Esophagus (tissue), 2 donors: ENCODE data around the gene GTPBP4. TPM values are rescaled to one million over a fixed set of nuclear protein-coding genes. Genes with fewer than 3 reads are reported as not detected.
A peak's percentile ranks its signal among the peaks of the same experiment; 100 is the strongest.

Experiments used
- H3K27ac ChIP-seq, 2 donors: one replicate each; pipeline ENCODE4 v1.5.1; 2013; ENCODE audit warnings: low read depth in 2 of 2, mild to moderate bottlenecking in 2 of 2, inconsistent platforms in 1 of 2, low read length in 1 of 2, moderate library complexity in 1 of 2
- H3K27me3 ChIP-seq, 2 donors: one replicate each; pipeline ENCODE4 v1.6.1; 2013; ENCODE audit warnings: low read length in 2 of 2, control low read depth in 1 of 2, mild to moderate bottlenecking in 1 of 2; ENCODE audit not compliant: insufficient read depth in 2 of 2, control insufficient read depth in 1 of 2
- H3K36me3 ChIP-seq, 2 donors: one replicate each; pipeline ENCODE4 v1.6.1; 2013; ENCODE audit warnings: low read length in 1 of 2; ENCODE audit not compliant: control insufficient read depth in 2 of 2, insufficient read depth in 2 of 2
- H3K4me1 ChIP-seq, 2 donors: one replicate each; pipeline ENCODE4 v1.6.1; 2013; ENCODE audit warnings: low read length in 1 of 2; ENCODE audit not compliant: control insufficient read depth in 2 of 2, insufficient read depth in 2 of 2
- H3K4me3 ChIP-seq, 2 donors: one replicate each; pipeline ENCODE4 v1.5.1; 2013; ENCODE audit warnings: low read length in 2 of 2, mild to moderate bottlenecking in 2 of 2, low read depth in 1 of 2, moderate library complexity in 1 of 2
- H3K9me3 ChIP-seq, 2 donors: one replicate each; pipeline ENCODE4 v1.6.1; 2013; ENCODE audit warnings: mild to moderate bottlenecking in 2 of 2, low read depth in 1 of 2, low read length in 1 of 2, moderate library complexity in 1 of 2; ENCODE audit not compliant: control insufficient read depth in 2 of 2, insufficient read depth in 1 of 2
- WGBS, 2 donors: extraction: QIAGEN DNeasy Blood & Tissue Kit; methylation state at CpG; one replicate each; pipeline ENCODE4 v1.1.7; 2013; 5-methylcytosine and 5-hydroxymethylcytosine counted together
- polyA plus RNA-seq, 2 donors: library from polyadenylated mRNA; stranded (reverse); fragments of 200-250 nt; gene quantifications; one replicate each; pipeline ENCODE4 v1.2.3, GENCODE V29; 2013
- donor health status: healthy with polysubstance abuse.
- donor health status: Bipolar disorder and iron deficiency.

Gene GTPBP4
- polyA plus RNA-seq, result 10 to 100 TPM in 1 of 2 donors, 1 to 10 TPM in 1; 9.8 to 29.4 TPM

DNA sequence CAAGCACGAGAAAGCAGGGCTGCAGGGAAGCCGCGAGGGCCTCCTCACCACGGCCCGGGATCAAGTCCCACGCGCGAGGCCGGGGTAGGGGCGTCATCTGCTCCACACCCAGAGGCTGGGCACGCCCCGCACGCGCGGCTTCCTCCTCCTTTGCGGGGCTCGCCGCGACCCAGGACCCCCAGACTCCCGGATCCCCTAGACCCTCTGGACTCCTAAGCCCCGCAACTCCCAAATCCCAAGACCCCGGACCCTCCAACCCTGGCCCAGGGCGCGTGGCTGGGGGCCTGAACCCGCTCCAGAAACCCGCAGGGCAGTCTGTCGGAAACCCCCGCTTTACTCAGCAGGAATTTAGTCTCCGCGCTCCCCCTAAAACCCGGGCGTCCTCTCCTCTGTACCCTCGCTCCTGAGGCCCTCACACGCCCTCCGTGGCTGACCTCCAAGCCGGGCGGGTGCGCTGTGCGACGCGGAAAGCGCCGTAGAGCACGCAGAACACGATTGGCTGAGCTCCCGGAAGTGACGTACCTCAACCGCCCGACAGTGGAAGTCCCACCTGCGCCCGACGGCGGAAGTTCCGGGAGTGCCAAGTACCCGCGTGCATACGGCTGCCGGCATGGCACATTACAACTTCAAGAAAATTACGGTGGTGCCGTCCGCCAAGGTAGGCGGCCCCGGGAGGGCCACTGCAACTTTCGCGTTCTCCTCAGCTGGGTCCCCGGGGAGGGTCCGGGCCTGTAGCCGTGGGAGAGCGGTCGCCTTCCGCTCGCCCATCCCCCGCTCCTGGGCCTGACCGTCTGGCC is at the start of gene GTPBP4:
Gene GTPBP4 (plus strand): TSS at position 565 of the 797 bp plus-strand sequence. CDS start 46 bp downstream, at position 611.
- no peaks in the 10 kb centered on the region for H3K9me3 ChIP-seq
- peaks cover 0 to 4% of the 10 kb centered on the region in 2 donors for H3K36me3 ChIP-seq
- 0% methylated on average over 67 to 74 of the region's 74 CpGs for WGBS, 2 donors
- H3K27me3 ChIP-seq, result no peaks in the 10 kb centered on the region
- peak within 1 kb of the TSS; percentile 90 to 97 for H3K27ac ChIP-seq
- H3K4me3 ChIP-seq, result peak within 1 kb of the TSS; percentile 88 to 92
- H3K4me1 ChIP-seq, result peaks cover 2 to 6% of the 10 kb centered on the region in 2 donors

DNA sequence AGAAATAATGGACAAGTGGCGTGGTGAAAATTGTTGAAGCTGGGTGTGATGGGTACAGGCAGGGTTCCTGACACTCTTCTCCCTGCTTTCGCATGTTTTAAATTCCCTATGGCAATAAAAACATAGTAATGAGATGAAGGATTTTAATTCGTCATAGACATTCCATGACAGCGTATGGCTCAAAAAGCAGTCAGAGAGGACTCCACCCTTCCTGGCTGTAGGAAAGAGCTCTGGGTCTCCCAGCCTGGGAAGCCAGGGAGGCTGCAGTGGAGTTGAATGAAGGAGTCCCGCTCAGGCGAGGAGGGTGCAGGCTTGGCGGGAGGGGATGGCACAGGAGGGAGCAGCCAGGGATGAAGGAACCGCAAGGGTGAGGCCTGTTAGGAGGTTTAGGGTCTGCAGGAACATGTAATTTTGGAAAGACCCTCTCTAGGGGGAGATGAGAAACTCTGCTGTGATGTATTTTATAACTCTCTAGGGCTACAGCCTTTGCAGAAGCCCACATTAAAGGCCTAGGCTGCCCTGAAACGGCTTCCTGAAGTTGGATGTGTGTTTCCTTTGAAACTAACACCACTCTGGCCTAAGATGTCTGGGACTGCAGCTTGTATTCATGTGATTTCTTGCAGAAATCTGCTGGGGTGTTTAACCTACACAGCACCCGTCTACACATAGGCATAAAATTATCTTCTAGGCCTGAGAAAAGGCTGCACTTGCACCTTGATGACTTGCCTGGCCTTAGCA is 49.1 kb upstream of the GTPBP4 start:
- no peaks in the 10 kb centered on the region for H3K9me3 ChIP-seq
- WGBS, 2 donors, result 86 to 88% methylated on average over 10 of the region's 10 CpGs
- H3K27ac ChIP-seq, result no peak overlapping the region
- H3K4me1 ChIP-seq, result peaks cover 0 to 4% of the 10 kb centered on the region in 2 donors
- H3K36me3 ChIP-seq, result no peaks in the 10 kb centered on the region
- no peaks in the 10 kb centered on the region for H3K27me3 ChIP-seq
- H3K4me3 ChIP-seq, result no peak overlapping the region

DNA sequence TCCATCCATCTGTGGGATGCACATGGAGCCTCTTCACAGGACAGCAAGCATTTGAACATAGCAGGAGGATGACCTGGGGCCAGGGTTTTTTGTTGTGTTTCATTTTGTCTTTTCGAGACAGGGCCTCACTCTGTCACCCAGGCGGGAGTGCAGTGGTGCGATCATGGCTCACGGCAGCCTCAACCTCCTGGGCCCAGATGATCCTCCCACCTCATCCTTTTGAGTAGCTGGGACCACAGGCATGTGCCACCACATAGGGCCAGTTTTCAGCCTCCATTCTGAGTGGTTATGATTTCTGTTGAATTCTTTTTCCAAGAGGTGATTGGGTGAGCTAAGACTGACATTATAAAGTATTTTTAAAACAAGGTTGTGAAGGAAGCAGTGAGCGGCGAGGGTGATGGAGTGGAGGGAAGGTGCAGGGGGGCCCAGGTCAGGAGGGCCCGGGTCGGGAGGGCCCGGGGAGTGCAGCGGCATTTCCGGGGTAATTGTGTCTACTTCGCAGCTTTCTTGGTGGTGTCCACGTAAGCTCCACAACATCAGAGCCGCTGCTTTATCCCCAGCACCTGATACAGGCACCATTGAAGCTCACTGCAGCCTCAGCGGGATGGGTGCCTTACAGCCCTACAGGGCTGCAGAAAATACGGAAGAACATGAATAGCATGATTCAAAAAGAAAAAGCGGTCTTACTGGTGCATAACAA is 44.8 kb upstream of the GTPBP4 start:
- Histone ChIP-seq H3K27me3 (no peaks in the 10 kb centered on the region), H3K27ac (peak overlapping the region in 1 of 2 donors; percentile 54), H3K36me3 (no peaks in the 10 kb centered on the region), H3K9me3 (no peaks in the 10 kb centered on the region), H3K4me3 (no peak overlapping the region), H3K4me1 (peaks cover 3 to 4% of the 10 kb centered on the region in 2 donors)
- WGBS, 2 donors, result 80 to 84% methylated on average over 17 of the region's 17 CpGs

DNA sequence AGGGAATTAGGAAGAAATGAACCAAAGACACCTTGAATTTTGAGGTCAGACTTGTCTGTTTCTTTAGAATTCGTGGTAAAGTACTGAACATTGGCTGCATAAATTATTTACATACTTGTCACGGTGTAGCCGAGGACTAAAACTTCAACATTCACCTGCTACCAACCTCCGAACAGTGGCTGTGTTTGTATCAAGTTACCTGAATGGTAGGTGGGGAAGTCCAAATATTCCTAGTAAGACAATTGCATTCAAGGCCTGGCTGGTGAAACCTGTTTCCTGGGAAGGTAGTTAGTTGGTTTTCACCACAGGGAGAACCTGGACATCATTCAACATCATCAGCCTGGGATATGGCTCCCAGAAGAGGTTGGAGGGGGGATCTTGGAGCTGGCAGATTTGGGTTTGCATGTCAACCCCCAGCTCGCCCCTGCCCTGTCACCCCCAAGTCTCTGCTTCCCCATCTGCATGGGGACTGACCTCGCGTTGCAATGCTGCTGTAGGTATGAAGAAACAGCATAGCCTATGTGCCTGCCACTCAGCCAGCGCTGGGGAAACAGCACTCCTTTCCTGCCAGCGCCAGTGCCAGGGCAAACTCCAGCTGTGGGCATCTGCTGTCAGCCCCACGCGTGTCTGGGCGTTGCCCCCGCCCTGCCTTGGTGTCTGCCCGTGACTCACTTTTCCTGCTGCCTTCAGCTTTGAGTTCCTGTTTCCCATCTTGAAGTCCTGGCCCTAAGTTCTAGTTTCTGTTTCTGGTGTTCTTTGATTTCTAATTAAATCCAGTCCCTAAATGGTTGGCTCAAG is 44.0 kb upstream of the GTPBP4 start:
- Histone ChIP-seq H3K36me3 (no peaks in the 10 kb centered on the region), H3K9me3 (no peaks in the 10 kb centered on the region), H3K4me3 (no peak overlapping the region), H3K27me3 (no peaks in the 10 kb centered on the region), H3K27ac (peak overlapping the region; percentile 54 to 89), H3K4me1 (peaks cover 3 to 4% of the 10 kb centered on the region in 2 donors)
- WGBS, 2 donors, result 49 to 52% methylated on average over 14 of the region's 14 CpGs

DNA sequence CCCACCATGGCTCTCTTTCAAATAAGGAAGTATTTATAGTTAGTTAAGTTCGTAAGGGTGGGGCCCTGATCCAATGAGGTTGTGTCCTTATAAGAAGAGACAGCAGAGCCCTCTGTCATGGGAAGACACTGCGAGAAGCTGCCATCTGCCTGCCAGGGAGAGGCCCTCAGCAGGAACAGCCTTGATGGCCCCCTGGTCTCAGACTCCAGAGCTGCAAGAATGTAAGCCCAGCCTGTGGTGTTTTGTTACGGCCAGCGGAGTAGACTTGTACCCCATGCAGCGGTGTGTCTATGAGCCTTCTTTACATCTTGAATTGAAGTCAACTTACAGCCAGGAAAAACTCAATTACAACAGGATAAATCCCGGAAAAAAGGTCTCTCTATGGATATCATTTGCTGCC is 42.5 kb upstream of the GTPBP4 start:
- Histone ChIP-seq H3K4me1 (peaks cover 0 to 3% of the 10 kb centered on the region in 2 donors), H3K27ac (no peak overlapping the region), H3K9me3 (no peaks in the 10 kb centered on the region), H3K27me3 (no peaks in the 10 kb centered on the region), H3K4me3 (no peak overlapping the region), H3K36me3 (no peaks in the 10 kb centered on the region)
- WGBS, 2 donors, result 90 to 91% methylated on average over 6 of the region's 6 CpGs

DNA sequence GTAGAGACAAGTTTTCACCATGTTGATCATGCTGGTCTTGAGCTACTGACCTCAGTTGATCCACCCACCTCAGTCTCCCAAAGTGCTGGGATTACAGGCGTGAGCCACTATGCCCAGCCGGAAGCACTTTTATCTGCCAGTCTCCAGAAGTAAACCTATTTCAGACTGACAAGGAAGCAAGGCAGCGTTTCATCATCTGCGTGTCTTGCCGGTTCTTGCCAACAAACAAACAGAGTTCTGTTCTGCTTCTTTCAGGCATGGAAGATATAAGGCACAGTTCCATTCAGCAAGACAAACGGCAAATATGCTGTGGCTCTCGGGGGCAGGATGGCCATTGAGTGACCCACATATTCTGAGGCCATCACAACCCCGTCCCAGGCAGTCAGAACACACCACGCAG is 41.2 kb upstream of the GTPBP4 start:
- H3K27ac ChIP-seq, result peak overlapping the region in 1 of 2 donors; percentile 64
- WGBS, 2 donors, result 66 to 78% methylated on average over 9 of the region's 9 CpGs

DNA sequence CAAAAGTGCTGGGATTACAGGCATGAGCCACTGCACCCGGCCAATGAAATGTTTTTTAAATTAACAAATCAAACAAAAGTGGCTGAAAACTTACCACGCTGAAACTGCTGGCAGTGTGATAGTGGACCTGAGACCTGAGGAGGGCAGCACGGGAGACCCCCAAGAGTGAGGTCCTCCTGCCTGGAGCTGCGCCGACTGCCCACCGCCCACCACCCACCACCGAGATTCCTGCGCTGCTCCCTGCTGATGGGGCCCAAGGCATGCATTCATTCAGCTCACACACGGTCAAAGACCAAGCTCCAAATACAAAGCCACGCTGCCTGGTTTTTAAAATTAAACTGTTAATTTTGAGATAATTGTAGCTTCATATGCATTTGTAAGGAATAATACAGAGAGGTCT is 40.4 kb upstream of the GTPBP4 start:
- Histone ChIP-seq H3K36me3 (no peaks in the 10 kb centered on the region), H3K27ac (no peak overlapping the region), H3K27me3 (no peaks in the 10 kb centered on the region), H3K9me3 (no peaks in the 10 kb centered on the region), H3K4me3 (no peak overlapping the region), H3K4me1 (peaks cover 0 to 3% of the 10 kb centered on the region in 2 donors)
- WGBS, 2 donors, result 94 to 95% methylated on average over 10 of the region's 10 CpGs

More for the DNA sequence above, 41.2 kb upstream of the GTPBP4 start:
- Histone ChIP-seq H3K9me3 (no peaks in the 10 kb centered on the region), H3K36me3 (no peaks in the 10 kb centered on the region), H3K4me1 (peaks cover 0 to 3% of the 10 kb centered on the region in 2 donors), H3K27me3 (no peaks in the 10 kb centered on the region), H3K4me3 (no peak overlapping the region)

DNA sequence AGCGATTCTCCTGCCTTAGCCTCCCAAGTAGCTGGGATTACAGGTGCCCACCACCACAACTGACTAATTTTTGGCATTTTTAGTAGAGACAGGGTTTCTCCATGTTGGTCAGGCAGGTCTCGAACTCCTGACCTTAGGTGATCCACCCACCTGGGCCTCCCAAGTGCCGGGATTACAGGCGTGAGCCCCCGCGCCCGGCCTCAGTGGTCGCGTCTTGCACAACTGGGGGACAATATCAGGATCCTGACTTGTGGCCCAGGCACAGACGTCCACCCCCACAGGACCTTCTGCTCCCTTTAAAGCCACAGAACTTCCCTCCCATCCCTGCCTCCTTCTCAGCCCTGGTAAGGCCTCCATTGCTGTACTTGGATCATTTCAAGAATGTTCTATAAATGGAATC is 39.9 kb upstream of the GTPBP4 start:
- Histone ChIP-seq H3K4me1 (peaks cover 0 to 3% of the 10 kb centered on the region in 2 donors), H3K9me3 (no peaks in the 10 kb centered on the region), H3K27me3 (no peaks in the 10 kb centered on the region), H3K36me3 (no peaks in the 10 kb centered on the region), H3K4me3 (no peak overlapping the region), H3K27ac (no peak overlapping the region)
- WGBS, 2 donors, result 93 to 95% methylated on average over 10 of the region's 10 CpGs

DNA sequence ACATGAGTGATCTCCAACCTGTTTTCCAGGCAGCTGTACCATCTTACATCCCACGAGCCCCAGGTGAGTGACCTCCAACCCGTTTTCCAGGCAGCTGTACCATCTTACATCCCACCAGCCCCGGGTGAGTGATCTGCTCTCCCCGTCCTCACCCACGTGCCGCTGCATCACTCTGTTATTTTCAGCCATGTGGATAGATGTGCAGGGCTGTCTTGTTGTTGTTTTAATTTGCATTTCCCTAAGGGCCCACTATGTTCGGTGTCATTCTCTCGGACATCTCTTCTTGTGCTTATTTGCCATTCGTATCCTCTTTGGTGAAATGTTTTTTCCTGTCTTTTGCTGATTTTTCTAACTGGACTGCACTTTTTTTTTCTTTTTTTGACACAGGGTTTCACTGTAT is 38.8 kb upstream of the GTPBP4 start:
- H3K4me1 ChIP-seq, result peaks cover 0 to under 1% of the 10 kb centered on the region in 2 donors
- H3K27ac ChIP-seq, result no peak overlapping the region
- H3K36me3 ChIP-seq, result no peaks in the 10 kb centered on the region
- no peaks in the 10 kb centered on the region for H3K9me3 ChIP-seq
- no peaks in the 10 kb centered on the region for H3K27me3 ChIP-seq
- H3K4me3 ChIP-seq, result no peak overlapping the region
- 81 to 85% methylated on average over 9 of the region's 9 CpGs for WGBS, 2 donors
